GM19397 (cell line): ENCODE data around the gene POLR2L.

Experiments
- ATAC-seq: cut with Tn5 transposase; IDR thresholded peaks from one replicate; pipeline ENCODE4 v1.9.1; 2021; ENCODE audit warnings: mild to moderate bottlenecking, moderate library complexity; ENCODE audit not compliant: unreplicated experiment

POLR2L gene

GRCh38 chr11:797296-798092 lies 44.8 kb downstream of the POLR2L start:
- peak; percentile 35 for ATAC-seq

GRCh38 chr11:796565-797295 lies 45.6 kb downstream of the POLR2L start:
- ATAC-seq = no peak

DNA sequence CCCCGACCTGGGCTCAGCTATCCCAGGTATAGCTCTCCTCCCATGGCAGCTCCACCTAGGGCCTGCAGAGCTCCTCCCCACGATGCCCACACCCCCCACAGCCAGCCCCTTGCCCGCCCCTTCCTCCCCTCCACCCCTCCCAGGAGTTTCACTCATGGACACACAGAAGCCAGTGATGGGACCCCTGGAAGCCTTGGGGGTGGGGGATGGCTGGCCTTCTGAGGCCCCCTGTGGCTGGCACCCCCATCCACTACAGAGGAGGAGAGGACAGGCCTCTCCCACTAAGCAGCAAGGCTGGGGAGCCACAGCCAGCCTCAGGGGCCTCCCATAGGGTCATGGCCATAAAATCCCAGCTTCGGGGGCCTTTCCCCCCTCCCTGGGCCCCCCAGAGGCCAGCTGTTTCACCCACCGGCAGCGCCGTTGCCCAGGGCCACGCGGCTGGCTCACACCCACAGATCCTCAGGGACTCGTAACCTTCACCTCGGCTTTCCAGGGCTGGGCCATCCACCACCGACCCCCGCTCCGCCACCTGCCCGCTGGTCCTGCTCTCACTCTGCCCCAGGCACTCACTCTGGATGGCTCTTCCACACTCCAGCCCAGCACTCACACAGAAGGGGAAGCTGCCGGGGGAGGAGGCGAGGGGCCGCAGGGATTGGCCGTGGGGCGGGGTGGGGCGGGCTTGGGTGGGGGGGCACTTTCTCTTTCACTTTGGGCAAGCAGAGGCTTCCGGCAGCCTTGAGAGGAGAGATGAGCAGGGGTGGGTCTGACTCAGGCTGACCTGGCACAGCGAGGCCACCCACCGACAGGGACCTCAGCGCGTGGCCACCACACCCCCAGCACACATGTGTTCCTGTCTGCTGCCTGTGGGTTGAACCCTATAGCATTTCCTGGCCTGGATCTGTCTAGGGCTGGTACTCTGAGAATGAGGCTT lies 46.4 kb downstream of the POLR2L start:
- ATAC-seq = no peak

DNA sequence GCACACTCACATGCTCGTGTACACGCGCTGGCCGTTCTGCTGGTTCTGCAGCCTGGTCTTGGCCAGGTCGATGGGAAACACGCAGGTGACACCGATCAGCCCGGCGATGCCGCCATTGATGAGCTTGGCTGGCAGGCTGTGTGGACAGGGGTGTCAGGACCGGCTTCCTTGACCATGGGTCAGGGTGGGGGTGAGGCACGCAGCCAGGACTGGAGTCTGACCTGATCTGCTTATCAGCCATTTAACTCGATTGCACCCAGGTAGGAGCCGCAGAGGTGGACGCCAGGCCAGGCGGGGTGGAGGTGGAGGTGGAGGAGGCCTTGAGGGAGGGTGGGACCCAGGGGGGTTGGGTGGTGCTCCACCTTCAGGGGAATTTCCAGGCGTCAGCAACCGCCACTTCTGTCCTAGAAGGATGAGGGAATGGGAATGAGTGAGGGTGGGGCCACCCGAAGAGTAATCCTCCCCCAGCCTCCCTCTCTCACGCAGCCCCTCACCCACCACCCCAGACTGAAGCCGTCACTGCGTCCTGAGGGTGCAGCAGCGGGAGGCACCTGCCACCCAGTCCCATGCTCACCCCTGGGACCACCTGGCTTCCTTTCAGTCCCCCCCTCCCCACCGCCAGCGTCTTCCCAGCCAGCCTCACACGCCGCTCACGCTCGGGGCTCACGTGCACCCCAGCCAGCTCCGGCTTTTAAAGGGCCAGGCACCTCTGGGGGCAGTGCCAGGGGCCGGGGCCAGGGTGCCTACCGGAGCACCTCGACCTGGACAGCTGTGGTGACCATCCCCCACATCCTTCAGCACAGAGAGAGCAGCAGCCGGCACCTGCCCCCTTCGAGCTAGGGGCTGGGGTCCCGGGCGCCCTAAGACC lies 47.3 kb downstream of the POLR2L start:
- no peak for ATAC-seq

DNA sequence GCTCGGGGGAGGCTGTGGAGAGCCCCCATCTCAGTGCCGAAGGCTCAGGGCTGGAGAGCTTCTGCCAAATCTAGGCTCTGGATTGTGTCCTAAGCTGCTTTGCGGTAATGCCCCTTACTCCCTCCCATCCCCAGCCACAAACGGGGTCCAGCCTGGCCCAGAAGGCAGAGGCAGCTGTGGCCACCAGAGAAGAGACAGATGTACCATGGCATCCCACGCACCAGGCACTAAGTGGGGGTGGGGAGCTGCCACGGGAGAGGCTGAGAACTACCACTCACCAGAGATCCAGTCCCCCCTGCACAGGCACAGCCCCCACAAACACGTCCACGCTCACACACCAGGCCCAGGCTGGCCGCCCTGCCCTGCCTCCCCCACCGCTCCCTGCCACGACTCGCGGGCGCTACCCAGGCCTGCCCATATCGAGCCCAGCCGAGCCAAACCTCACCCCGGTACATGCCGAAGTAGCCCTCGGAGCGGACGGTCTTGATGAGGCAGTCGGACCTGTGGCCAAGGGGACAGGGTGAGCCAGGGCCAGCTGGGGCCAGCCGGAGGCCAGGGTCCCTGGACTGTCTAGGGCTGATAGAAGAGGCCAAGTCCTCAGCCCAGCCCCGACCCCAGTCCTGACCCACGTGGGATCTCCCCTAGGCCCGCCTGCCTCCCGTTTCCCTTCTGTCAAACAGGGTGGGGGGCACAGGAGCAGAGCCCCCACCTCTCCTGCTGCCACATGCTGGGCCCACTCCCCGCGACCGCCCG lies 48.1 kb downstream of the POLR2L start:
- no peak for ATAC-seq

GRCh38 chr11:793556-793955 lies 48.8 kb downstream of the POLR2L start:
- ATAC-seq = no peak

GRCh38 chr11:792873-793272 lies 49.5 kb downstream of the POLR2L start:
- ATAC-seq = no peak

DNA sequence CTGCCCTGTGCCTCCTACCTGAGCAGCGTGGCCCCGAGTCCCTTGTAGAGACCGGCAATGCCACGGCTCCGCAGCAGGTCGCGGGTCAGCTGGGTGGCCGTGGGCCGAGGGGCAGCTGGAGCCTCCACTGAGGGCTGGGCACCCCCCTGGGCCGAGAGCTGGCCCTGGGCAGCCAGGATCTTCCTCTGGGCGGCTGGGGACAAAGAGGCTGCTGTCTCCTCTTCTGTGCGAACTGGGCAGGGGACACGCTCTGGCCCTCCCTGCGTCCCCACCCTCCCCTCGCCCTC lies 49.9 kb downstream of the POLR2L start:
- ATAC-seq = no peak

GRCh38 chr11:791658-792534 lies 50.4 kb downstream of the POLR2L start:
- ATAC-seq = no peak

GRCh38 chr11:790721-791564 lies 51.4 kb downstream of the POLR2L start:
- no peak for ATAC-seq

- ATAC-seq = no peak
These were observed 52.4 kb downstream of the POLR2L start, which contains the start of gene CEND1 for GRCh38 chr11:789943-790342. Gene CEND1, minus strand, starts transcription at chr11:790090. Its CDS starts 1,514 bp downstream, at chr11:788576.
